Fibroblast of gingiva (primary cell): ENCODE results near the gene FAM163A.
A peak's percentile ranks its signal among the peaks of the same experiment; 100 is the strongest.
"Not testable (repeated sequence)": the region's sequence is repeated elsewhere in the genome, so short reads cannot be mapped to it uniquely, and the experiment has no call there.

Source experiments
- DNase-seq: peaks from one replicate; pipeline ENCODE4 v3.0.0-alpha.2; 2011; ENCODE audit warnings: low read depth

The FAM163A gene

DNA sequence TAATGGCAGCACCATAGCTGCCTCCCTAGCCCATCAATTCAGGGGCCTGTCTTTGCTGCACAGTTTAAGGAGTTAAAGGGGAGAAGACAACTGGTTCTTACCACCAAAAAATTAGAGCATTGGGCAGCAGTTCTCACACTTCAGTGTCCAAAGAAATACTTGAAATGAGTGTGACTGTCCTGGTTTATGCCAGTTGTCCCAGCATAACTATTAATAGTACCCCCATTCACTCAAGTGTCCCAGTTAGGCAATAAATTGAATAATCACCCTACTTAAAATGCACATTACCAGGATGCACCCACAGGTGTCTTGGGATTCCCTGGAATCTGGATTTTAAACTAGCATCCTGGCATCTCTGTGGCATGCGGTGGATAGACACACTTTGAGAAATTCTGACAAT, 51.1 kb downstream of the FAM163A start:
- DNase-seq: no peak

DNA sequence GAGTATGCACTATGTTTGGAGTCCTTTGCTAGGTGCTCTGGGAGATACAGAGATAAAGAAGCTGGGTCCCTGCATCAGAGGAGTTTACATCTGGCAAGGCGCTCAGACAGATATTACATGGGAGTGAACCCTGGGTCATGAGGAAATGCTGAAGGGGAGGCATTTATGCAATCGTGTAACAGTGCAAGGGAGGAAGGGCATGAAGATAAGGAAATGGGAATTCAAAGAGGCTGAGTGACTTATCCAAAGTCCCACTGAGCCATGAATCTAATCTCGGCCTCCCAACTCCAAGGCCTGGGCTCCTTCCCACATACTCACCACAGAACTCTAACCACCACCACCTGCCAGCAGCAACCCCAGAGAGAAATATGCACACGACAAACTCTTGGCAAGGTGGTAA, 51.6 kb downstream of the FAM163A start:
- no peak for DNase-seq

DNA sequence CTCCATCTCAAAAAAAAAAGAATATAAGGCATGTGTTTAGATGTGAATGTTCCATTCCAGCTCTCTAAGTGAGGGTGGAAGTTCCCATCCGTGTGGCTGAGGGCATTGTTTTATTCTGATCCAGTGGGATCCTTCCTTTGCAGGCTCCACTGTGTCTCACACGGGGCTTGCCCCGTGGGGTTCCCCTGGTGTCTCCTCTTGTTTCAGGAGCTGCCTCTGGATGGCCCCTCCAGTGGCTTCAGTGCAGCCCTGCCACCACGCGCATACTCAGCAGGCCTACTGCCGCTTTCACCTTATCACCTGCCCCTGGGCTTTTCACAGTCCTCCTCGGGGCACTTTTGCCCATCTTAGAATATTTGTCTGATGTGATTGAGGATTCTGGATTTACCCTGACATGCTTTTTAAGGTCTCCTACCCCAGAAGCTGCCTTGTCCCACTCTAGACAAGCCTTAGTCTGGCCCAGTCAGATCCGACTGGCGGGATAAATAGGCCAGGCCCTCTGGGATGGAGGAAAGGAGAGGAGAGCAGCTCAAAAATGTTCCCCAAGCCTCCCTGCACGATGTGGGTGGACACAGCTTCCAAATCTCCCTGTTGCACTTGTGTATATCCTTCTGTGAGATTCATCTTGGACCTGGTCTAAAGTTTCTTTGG, 55.2 kb downstream of the FAM163A start:
- no peak for DNase-seq

DNA sequence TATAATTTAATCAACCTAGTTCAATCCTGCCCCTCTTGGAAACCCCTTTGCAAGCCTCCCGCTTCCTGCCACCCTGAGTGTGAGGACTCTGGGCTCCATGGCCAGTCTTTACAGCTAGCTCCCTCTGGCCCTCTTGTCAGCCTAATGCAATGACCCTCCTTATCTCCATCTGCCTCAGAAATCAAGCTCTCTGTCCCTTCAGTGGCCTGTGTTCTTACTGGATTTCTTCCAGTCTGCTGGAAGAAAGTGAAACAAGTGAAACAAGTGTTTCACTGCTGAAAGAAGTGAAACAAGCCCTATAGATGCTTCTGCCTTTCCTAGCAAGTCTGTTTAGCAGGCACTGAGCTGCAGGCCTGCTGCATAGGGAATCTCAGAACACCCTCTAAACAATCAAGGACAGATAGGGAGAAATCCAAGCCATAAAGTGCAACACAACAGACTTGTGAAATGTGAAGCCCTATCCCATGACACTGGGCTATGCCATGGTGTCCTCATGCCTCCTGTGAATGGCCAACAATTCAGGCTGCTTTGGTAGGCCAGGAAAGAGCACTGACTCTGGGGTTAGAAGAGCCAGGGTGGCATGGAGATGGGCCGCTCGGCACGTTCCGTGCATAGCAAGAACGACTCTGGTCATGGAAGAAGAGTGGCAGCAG, 55.9 kb downstream of the FAM163A start:
- DNase-seq: no peak

DNA sequence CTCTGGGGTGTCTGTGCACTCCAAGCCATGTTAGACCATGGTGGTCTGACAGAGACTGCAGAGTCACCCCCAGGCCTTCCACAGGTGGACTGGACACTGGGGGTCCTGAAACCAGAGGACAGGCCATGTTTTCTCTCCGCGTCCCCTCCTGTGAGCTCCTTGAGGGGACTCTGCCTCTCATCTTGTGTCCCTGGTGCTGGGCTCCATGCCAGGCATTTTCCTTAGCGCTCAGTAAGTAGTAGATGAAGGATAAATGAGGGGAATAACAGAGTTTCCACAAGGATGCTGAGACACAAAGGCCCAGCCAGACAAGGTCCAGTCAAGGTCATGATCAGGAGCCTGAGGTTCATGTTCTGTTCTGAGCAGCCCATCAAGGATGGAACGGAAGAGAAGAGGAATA, 57.4 kb downstream of the FAM163A start:
- no peak for DNase-seq

DNA sequence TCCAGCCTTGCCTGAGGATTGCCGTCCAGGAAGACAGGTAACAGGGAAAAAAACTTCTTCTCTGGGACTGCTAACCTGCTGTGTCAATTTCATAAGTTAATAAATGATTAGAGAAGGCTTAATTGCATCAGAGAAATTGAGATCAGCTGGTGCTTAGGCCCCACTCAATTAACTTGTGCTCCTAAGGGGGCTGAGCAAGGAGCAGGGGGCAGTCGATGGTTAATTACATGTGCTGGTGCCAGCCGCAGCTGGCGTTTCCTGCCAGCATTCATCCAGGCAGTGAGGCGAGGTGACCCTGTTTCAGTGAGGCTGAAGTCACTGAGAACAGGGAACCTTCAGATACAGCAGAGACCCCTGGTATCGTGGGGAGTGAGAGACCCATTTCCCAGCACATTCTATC, 60.0 kb downstream of the FAM163A start:
- no peak for DNase-seq

DNA sequence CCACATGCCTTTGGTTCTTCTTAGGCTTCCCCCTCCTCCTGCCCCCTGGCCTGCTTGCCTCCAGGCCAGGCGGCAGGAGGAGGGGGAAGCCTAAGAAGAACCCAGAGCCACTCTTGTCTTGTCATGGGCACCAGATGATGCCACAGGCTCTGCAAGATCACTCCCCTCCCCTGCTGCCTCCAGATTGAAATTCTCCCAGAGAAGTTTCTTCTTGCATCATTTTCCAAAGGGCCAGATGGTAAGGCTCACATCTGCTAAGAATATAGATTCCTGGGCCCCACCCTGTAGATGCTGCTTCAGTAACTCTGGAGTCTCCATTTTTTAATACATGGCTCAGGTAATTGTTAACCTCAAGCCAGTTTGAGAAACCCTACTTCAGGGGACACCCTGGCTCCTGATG, 60.8 kb downstream of the FAM163A start:
- no peak for DNase-seq

DNA sequence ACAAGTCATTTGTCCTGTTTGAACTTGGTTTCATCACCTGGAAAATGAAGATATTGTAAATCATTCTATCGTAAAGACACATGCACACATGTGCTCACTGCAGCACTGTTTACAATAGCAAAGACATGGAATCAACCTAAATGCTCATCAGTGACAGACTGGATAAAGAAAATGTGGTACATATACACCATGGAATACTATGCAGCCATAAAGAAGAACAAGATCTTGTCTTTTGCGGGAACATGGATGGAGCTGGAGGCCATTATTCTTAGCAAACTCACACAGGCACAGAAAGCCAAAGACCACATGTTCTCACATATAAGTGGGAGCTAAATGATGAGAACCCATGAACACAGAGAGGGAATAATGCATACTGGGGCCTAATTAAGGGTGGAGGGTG, 61.3 kb downstream of the FAM163A start:
- not testable (repeated sequence) for DNase-seq

DNA sequence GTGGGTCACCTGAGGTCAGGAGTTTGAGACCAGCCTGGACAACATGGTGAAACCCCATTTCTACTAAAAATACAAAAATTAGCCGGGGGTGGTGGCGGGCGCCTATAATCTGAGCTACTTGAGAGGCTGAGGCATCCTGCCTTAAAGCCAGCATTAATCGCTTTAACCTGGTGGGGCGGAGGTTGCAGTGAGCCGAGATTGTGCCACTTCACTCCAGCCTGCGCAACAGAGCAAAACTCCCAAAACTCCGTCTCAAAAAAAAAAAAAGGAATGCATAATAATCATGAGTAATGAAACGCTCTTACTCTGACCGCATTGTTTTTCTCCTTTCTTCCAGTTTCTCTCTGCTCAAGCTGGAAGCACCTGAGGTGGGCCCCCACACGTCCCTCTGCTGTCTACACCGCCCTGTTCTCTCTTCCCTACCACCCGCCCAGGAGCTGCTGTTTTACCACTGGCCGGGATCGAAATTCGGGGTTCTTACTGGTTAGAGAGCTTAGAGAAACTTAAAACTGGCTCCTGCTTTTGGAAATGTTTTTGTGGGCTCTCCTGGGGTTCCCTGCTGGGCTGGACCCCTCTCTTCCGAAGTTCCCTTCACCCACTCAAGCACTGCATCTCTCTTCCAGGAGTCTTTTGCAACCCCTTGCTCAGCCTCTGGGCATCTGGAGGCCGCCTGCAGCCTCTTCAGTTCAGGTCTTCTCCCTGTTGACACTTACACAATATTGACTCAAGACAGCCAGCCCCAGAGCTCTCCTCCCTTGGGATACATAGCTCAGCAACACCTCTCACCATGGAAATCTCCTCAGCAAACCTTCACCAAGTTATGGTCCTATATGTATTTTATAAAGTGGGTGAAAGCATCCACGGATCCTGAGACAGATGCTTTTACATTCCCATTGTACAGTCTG, 62.5 kb downstream of the FAM163A start:
- DNase-seq: no peak

DNA sequence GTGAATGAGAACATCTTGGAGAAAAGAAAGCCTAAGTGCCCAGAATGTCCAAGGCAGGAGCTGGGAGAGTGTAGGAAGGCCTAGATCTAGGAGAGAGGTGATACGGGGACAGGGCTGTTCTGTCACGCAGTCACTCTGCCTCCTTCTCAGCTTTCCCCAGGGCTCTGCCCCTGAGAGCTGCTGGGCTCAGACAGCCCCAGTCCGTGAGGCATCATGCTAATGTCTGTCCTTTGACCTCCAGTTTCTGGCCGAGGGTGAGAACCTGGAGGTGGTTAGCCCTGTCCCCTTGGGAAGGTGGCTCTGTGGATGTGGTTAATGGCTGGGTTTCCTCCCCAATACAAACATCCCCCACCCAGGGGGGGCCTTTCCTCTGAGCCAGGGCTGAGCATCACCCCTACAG, 63.2 kb downstream of the FAM163A start:
- no peak for DNase-seq

DNA sequence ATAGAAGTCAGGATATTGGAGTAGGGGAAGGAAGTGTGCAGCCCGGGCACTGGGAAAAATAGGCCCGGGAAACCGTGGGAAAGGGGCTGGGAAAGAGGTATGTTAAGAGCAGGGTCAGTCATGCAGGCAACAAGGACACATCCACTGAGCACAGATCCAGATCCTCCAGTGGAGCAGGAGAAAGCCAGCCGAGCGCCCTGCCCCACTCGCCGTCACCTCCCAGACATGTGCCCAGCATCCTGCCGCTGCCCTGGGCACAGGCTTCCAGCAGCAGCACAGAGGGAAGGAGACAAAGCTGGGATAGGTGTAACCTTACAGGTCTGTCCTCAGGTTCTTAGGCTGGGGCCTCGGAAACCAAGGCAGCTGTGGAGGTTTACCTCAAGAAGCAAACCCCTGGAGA, 64.2 kb downstream of the FAM163A start:
- no peak for DNase-seq

DNA sequence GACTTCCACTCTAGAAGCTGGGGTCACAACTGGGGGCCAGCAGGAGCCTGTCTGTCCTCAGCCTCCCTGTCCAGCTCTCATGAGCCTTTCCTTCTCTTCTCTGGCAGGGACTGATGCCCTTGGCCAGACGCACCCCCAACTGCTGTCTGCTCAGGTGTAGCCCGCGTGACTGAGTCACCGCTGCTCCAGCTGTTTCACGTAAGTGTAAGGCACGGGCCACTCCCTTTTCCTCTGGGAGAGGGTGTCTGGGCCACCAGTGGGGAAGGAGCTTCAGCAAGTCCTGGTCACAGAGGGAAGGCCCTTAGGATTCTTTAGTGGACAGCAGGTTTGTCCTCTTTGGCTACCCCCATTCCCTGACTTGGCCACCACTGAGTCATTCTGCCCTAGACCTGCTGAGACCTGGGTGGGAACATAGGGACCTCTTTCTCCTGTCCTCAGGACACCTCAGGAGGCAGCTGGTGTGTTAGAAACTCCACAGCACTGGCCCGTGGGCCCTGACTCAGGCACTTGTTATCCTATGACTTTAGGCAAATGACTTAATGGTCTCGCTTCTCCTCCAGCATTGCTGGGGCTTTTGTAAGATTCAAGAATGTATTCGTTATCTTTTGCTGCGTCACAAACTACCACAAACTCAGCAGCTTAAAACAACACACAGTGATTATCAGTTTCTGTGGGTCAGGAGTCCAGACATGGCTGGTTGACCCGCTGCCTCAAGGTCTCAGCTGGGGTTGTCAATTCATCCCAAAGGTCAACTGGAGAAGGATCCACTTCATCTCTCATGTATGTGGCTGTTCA, 64.8 kb downstream of the FAM163A start:
- DNase-seq: no peak

DNA sequence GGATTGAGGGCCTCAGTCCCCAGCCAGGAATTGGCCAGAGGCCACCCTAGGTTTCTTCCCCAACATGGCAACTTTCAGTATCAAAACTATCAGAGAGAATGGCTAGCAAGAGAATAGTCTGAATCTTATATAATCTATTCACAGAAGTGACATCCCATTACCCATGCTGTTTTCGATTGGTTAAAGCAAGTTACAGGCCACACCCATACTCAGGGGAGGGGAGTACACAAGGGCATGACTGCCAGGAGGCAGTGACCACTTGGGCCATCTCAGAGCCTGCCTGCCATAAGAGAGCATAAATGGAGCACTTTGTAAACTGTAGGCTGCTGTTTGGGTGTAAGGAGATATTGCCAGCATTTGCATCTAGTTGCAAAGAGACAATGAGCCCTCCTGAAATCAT, 65.4 kb downstream of the FAM163A start:
- DNase-seq: no peak

DNA sequence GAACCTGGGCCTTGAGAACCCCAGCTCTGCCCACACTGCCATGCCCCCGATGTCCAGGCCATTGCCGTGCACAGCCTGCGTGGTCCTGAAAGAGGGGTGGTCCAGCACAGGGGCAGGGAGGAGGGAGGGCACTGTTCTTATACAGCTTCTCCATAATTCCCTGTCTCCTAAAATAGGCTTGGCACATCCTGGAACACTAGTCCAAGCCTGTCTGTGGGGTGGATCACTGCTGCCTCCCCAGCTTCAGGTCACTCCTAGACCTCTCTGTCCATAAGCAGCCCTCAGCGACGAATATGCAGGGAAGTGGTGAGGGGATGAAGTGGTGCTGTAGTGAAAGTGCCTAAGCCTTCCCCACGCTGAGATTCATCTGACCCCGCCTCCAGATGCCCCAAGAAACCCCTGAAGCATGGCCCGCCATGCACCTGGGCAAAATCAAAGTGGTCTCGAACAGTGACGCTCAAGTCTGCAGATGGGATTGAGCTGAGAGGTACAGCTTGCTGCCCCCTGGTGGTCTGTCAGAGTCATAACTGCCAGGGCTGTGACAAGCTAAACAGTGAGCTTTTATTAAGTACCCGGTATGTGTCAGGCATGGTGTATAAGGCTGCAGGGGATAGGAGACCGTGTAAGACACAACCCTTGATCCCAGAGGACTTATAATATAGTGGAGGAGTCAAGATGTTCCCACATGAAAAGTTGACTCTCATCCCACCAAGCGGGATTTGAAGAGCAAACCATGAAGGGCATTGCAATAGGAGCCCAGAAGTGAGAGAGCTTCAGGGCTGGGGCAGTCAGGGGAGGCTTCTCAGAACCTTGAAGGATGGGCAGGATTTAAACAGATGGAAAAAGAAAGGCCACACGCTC, 66.6 kb downstream of the FAM163A start:
- peak; percentile 52 for DNase-seq

DNA sequence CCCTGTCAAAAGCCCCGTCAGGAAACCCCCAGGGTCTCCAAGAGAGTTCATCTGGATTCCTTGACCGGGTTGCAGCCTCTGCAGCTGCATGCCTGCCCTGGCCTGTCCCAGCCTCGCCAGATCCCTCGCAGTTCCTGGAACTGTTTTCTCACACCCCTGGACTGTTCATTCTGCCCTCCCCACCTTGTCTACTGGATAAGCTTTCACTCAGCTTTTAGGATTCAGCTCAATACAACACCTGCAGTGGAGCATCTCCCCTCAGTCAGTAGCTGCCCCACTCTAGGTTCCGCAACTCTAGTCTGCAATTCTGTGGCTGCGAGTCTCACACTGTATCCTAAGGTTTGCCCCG, 67.2 kb downstream of the FAM163A start:
- DNase-seq: no peak

DNA sequence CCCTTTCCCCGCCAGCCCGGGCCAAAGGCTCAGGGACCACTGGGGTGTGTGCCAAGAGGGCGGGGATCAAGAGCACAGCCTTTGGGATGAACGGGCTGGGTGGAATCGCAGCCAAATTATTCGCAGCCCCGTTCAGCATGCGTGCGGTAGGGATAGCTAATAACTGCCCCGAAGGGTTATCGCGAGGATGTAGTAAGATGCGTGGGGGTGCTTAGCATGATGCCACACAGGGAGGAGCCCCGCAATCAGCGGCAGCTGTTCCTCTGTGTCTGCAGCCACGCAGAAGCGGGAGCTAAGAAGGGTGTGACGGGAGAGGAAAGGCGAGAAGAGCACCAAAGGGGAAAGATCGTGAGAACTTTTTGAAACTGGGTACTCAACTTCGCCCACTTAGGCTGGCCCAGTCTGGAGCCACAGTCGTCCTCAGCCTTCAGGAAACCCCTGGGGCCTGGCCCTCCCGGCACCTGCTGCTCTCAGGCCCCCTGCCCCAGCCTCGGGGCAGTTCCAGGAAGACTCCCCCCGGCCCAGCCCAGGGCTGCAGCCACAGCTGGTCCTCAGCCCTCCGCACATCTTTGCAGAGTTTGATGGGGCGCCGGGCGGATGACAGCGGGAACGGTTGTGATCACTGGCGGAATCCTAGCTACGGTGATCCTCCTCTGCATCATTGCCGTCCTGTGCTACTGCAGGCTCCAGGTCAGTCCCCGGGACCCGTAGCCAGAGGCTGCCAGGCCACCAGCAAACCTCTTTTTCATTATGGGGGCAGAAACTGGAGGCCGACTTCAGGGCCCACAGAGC, 69.6 kb downstream of the FAM163A start:
- no peak for DNase-seq

DNA sequence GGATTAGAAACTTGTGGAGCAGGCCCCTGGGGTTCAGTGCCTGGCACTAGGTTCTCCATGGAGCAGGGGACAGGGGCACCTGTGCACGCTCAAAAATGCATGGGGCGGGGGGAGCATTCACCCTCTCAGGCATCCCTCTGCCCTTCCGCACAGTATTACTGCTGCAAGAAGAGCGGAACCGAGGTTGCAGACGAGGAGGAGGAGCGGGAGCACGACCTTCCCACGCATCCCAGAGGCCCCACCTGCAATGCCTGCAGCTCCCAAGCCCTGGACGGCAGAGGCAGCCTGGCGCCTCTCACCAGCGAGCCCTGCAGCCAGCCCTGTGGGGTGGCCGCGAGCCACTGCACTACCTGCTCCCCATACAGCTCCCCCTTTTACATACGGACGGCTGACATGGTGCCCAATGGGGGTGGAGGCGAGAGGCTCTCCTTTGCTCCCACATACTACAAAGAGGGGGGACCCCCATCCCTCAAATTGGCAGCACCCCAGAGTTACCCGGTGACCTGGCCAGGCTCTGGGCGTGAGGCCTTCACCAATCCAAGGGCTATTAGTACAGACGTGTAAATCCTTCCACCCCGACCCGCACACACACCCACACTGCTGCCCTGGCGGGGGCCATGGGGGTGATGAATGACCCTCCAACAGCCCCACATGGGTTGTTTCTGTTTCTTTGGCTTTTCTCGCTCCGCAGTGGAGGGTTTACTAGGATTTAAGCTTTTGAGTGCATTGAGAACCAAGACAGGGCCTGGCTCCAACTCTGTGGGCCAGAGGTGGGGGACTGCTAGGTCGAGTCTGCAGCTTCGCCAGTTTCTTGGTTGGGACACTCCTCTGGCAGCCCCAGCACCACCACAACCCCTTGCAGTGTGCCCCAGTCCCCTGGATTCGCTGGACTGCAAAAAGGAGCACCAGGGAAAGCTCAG, 70.8 kb downstream of the FAM163A start:
- DNase-seq: no peak

DNA sequence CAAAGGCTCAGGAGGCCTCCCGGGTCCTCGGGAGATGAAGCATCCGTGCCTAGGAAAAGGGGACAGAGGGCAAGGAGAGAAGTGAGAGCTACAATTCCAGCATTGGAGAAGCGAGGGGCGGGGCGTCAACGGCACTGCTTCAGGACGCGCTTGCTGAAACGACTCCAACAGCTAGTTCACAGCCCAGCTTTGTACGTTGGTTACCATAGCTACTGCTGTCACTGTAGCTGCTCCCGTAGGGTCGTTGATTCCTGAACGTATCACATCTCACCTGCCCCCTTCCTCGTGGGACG, 71.4 kb downstream of the FAM163A start:
- no peak for DNase-seq

DNA sequence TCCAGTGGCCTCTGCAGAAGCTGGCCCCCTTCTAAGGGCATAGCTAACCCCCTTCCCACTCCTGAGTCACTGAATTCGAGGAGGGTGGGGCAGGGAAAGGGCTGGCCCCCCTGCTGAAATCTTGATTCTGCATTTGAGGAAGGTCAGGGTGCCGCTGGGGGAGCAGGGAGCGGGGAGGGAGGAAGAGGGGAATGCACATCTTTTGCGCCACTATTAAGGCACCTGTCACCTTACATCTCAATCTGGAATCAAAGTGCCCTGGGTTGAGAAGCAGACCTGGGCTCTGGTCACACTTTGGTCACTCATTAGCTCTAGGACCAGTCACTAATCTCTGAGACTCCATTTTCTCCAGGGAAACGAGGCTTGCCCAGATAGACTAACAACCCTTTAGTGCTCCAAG, 72.5 kb downstream of the FAM163A start:
- no peak for DNase-seq
